Transverse colon (tissue), 4 donors: ENCODE data around the gene FOXO1. TPM values are rescaled to one million over a fixed set of nuclear protein-coding genes. Genes with fewer than 3 reads are reported as not detected.

ENCODE experiments used
- DNase-seq: peaks from one replicate; pipeline ENCODE4 v3.0.0-alpha.2; 2019
- H3K27ac ChIP-seq, 4 donors: fragments of 200-600 bp; sonication (generic); 2 replicates each; pipeline ENCODE4 v1.5.1; 2016 to 2018; ENCODE audit warnings: inconsistent platforms in 4 of 4
- H3K27me3 ChIP-seq: fragments of 200-600 bp; sonication (generic); 2 replicates; pipeline ENCODE4 v1.5.1; 2017; ENCODE audit warnings: inconsistent platforms
- H3K36me3 ChIP-seq, 4 donors: fragments of 200-600 bp; sonication (generic); 2 replicates each; pipeline ENCODE4 v1.5.1; 2017 to 2019; ENCODE audit warnings: inconsistent platforms in 4 of 4
- H3K4me1 ChIP-seq, 4 donors: fragments of 200-600 bp; sonication (generic); 2 replicates each; pipeline ENCODE4 v1.5.1; 2017 to 2020; ENCODE audit warnings: inconsistent platforms in 4 of 4
- H3K4me3 ChIP-seq, 4 donors: fragments of 200-600 bp; sonication (generic); 1 replicate in 1 of 4; 2 replicates in 3 of 4; pipeline versions ENCODE4 v1.5.1 to v1.6.1; 2017 to 2019; ENCODE audit warnings: inconsistent platforms in 4 of 4
- H3K9me3 ChIP-seq, 2 donors: fragments of 200-600 bp; sonication (generic); 2 replicates each; pipeline ENCODE4 v1.5.1; 2017 to 2019; ENCODE audit warnings: inconsistent platforms in 2 of 2
- EP300 ChIP-seq: sonication (generic); formaldehyde crosslinking; IDR thresholded peaks from one replicate; pipeline ENCODE4 v1.6.1; 2017; ENCODE audit warnings: antibody characterized with exemption, low read depth
- POLR2A ChIP-seq: fragments of 450-650 bp; IDR thresholded peaks from one replicate; pipeline ENCODE4 v1.6.1; 2016; ENCODE audit warnings: antibody characterized with exemption, mild to moderate bottlenecking, moderate library complexity
- POLR2AphosphoS5 ChIP-seq, 3 donors: sonication (generic); formaldehyde crosslinking; IDR thresholded peaks; one replicate each; pipeline ENCODE4 v1.6.1; 2016; ENCODE audit warnings: antibody characterized with exemption in 3 of 3
- WGBS, 2 donors: methylation state at CpG; one replicate each; pipeline ENCODE4 v1.1.5; 2018; ENCODE audit warnings: low coverage in 1 of 2; 5-methylcytosine and 5-hydroxymethylcytosine counted together
- in situ Hi-C, 4 donors: fragments of 200-750 bp; cut with MboI; loops; one replicate each; pipeline versions ENCODE4 v1.15.0 to v1.15.1; 2017; ENCODE audit warnings: low sequenced_read_pairs in 3 of 4, low pct_ligation_motif_present in 1 of 4, low pct_unique_long_range_greater_than_20kb in 1 of 4
- intact Hi-C: fragments of 100-400 bp; cut with DNase I; formaldehyde crosslinking; loops from one replicate; pipeline ENCODE4 v1.15.1; 2023; ENCODE audit warnings: low total_unique reads
- total RNA-seq, 4 donors: library from RNA; depleted of rRNA; stranded (reverse); fragments of >200 nt; gene quantifications; one replicate each; pipeline ENCODE4 v1.1.0, GENCODE V29; 2016
- TF ChIP-seq, protein P1 (sequence below), 5 experiments: fragments of 200-600 bp in 3 of 5; fragments of 450-650 bp in 2 of 5; sonication (generic) in 3 of 5; IDR thresholded peaks; 1 replicate in 2 of 5; 2 replicates in 3 of 5; pipeline ENCODE4 v1.5.1; 2016 to 2017; ENCODE audit warnings: antibody characterized with exemption in 5 of 5, inconsistent platforms in 3 of 5, mild to moderate bottlenecking in 2 of 5, moderate library complexity in 1 of 5

FOXO1 gene
- total RNA-seq, 4 donors from 2014 or later = 19.1 to 48.9 (median 38.3) TPM

GRCh38 chr13:40676007-40676406 is 9.6 kb upstream of the FOXO1 start:
- no peak overlapping the region for H3K4me3 ChIP-seq
- TF ChIP-seq EP300 (no peak), POLR2A (no peak), POLR2AphosphoS5 (IDR thresholded peaks at IDR 0.05) (no peak)
- TF ChIP-seq, protein P1, sequence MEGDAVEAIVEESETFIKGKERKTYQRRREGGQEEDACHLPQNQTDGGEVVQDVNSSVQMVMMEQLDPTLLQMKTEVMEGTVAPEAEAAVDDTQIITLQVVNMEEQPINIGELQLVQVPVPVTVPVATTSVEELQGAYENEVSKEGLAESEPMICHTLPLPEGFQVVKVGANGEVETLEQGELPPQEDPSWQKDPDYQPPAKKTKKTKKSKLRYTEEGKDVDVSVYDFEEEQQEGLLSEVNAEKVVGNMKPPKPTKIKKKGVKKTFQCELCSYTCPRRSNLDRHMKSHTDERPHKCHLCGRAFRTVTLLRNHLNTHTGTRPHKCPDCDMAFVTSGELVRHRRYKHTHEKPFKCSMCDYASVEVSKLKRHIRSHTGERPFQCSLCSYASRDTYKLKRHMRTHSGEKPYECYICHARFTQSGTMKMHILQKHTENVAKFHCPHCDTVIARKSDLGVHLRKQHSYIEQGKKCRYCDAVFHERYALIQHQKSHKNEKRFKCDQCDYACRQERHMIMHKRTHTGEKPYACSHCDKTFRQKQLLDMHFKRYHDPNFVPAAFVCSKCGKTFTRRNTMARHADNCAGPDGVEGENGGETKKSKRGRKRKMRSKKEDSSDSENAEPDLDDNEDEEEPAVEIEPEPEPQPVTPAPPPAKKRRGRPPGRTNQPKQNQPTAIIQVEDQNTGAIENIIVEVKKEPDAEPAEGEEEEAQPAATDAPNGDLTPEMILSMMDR (IDR thresholded peaks at IDR 0.05) = no peak
- H3K27me3 ChIP-seq = no peaks in the 10 kb centered on the region
- no peaks in the 10 kb centered on the region for H3K4me1 ChIP-seq
- no peaks in the 10 kb centered on the region for H3K9me3 ChIP-seq
- DNase-seq = no peak
- in situ Hi-C loops (loop anchor here (5.0 to 25.0 kb wide), 5 partner anchors 604 to 989 kb away; no protein-coding TSS in a partner anchor), intact Hi-C loops (no loop called here)
- 74 to 77% methylated on average over 2 of the region's 2 CpGs for WGBS, 2 donors
- no peaks in the 10 kb centered on the region for H3K36me3 ChIP-seq
- H3K27ac ChIP-seq = no peak overlapping the region

DNA sequence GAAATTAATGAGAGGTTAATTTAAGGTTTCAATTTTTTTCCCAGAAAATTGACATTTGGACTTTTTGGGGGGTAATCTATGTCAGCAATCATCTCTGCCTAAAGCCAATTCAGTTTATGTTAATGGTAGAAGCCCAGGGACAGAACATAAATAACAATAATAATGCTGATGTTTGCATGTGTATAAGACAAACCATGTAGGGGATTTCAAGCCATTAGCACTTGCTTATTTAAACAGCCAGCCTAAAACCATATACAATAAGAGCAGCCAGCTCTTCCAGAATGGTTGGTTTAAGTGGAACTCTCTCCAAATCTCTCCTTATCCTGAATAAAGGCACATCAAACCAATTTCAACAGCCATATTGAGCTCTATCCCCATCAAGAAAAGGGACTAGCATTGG is 7.0 kb upstream of the FOXO1 start:
- Histone ChIP-seq H3K9me3 (no peaks in the 10 kb centered on the region), H3K4me1 (peaks cover 0 to 2% (median under 1%) of the 10 kb centered on the region in 4 donors), H3K36me3 (no peaks in the 10 kb centered on the region), H3K27me3 (no peaks in the 10 kb centered on the region), H3K27ac (no peak overlapping the region), H3K4me3 (no peak overlapping the region)
- TF ChIP-seq POLR2AphosphoS5 (IDR thresholded peaks at IDR 0.05) = no peak
- TF ChIP-seq POLR2A = no peak
- TF ChIP-seq, protein P1 (IDR thresholded peaks at IDR 0.05) = no peak
- no peak for TF ChIP-seq EP300
- intact Hi-C loops = no loop called here
- no peak for DNase-seq
- in situ Hi-C loops = loop anchor here in 1 of 4 donors (25.0 kb wide), 1 partner anchor 261 kb away; no protein-coding TSS in a partner anchor

DNA sequence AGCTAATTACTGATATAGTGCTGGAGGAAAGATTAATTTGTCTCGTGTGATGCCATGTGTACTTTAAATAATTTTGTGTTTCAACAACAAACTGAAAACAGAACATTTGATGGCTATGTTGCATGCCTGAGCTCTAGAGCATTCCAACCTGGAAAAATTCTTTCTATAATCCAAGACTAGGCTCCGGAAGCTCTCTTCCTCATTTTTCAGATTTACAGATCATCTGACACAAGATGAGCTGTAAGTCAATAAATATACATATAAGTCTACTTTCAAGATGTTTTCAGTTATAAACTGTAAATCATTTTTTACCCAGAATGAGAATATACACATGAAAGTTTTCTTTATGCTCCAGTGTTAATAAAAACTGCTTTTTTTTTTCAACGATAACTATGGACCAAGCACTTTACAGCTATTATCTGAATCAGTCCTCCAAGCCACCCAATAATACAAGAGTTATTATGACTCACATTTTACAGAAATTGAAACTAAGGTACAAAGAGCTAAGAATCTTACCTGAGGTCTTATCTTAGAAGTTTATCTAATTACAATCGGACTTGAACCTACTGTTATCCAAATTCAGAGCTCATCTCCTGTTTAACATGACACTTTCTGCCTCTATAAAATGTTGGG is 6.4 kb upstream of the FOXO1 start:
- DNase-seq = no peak
- in situ Hi-C loops (loop anchor here in 1 of 4 donors (25.0 kb wide), 1 partner anchor 261 kb away; no protein-coding TSS in a partner anchor), intact Hi-C loops (no loop called here)

DNA sequence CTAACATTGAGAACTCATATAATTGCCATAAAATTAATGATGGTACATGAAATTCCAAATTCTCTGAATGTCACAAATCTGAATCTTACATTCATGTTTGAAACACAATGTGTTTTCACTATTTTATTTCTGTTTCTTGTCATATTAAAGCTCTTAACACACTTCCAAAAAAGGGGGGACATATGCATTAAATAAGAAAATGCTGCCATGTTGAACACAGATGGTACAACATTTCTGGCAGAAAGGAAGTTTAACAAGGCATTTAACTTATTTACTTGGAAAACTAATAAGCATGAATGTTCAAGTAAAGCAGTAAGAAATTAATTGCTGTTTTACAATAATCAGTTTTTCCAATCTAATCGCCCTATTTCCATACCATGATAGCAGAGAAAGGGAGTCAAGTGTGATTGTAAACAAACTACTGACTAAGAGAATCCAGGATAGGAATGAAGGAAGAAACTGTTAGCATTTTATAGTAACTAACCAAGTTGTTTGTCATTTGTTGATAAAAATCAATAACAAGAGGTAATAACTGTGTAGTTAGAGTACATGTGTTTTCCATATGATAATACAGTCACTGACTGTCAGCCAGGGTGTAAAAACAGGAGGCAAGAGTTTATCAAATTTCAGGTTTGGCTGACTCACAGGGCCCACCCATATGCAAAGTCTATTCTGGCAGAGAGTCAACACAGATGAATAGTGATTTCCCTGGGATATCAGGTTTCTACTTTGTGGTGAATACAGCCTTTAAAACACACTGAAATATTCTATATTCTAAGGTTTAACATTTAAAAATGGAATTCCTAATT is 5.7 kb upstream of the FOXO1 start:
- 49 to 53% methylated on average over 1 of the region's 1 CpG for WGBS, 2 donors
- Histone ChIP-seq H3K27me3 (no peaks in the 10 kb centered on the region), H3K4me1 (peaks cover 6 to 14% (median 10%) of the 10 kb centered on the region in 4 donors), H3K9me3 (no peaks in the 10 kb centered on the region), H3K36me3 (no peaks in the 10 kb centered on the region), H3K4me3 (no peak overlapping the region), H3K27ac (no peak overlapping the region)
- intact Hi-C loops (no loop called here), in situ Hi-C loops (loop anchor here in 1 of 4 donors (25.0 kb wide), 1 partner anchor 260 kb away; no protein-coding TSS in a partner anchor)
- no peak for TF ChIP-seq POLR2A
- TF ChIP-seq EP300 = no peak
- TF ChIP-seq POLR2AphosphoS5 (IDR thresholded peaks at IDR 0.05) = no peak
- TF ChIP-seq, protein P1 (IDR thresholded peaks at IDR 0.05) = no peak
- no peak for DNase-seq

More for the DNA sequence above, 6.4 kb upstream of the FOXO1 start:
- H3K36me3 ChIP-seq = no peaks in the 10 kb centered on the region
- no peak overlapping the region for H3K4me3 ChIP-seq
- no peak overlapping the region for H3K27ac ChIP-seq
- H3K9me3 ChIP-seq = no peaks in the 10 kb centered on the region
- TF ChIP-seq, protein P1 (IDR thresholded peaks at IDR 0.05) = no peak
- no peak for TF ChIP-seq POLR2A
- no peak for TF ChIP-seq EP300
- TF ChIP-seq POLR2AphosphoS5 (IDR thresholded peaks at IDR 0.05) = no peak
- 60 to 79% methylated on average over 4 of the region's 4 CpGs for WGBS, 2 donors
- H3K4me1 ChIP-seq = peaks cover 2 to 8% (median 5%) of the 10 kb centered on the region in 4 donors
- H3K27me3 ChIP-seq = no peaks in the 10 kb centered on the region
